Duodenal mucosa (tissue), 2 donors: ENCODE data around the gene KRTAP5-5.
A peak's percentile ranks its signal among the peaks of the same experiment; 100 is the strongest.
"Not testable (repeated sequence)": the region's sequence is repeated elsewhere in the genome, so short reads cannot be mapped to it uniquely, and the experiment has no call there.

Experiments
- H3K27ac ChIP-seq: one replicate; pipeline ENCODE4 v1.7.0; 2013; ENCODE audit warnings: low read depth, low read length
- H3K27me3 ChIP-seq, 2 donors: one replicate each; pipeline ENCODE4 v1.7.0; 2013; ENCODE audit warnings: low read length in 2 of 2, control low read depth in 1 of 2; ENCODE audit not compliant: insufficient read depth in 2 of 2, control insufficient read depth in 1 of 2
- H3K36me3 ChIP-seq, 2 donors: one replicate each; pipeline ENCODE4 v1.7.0; 2013; ENCODE audit warnings: low read length in 2 of 2, control low read depth in 1 of 2; ENCODE audit not compliant: insufficient read depth in 2 of 2, control insufficient read depth in 1 of 2
- H3K4me1 ChIP-seq, 2 donors: one replicate each; pipeline ENCODE4 v1.7.0; 2013; ENCODE audit warnings: low read length in 2 of 2, control low read depth in 1 of 2; ENCODE audit not compliant: insufficient read depth in 2 of 2, control insufficient read depth in 1 of 2
- H3K4me3 ChIP-seq, 2 donors: one replicate each; pipeline ENCODE4 v1.7.0; 2013; ENCODE audit warnings: low read length in 2 of 2, low read depth in 1 of 2
- H3K9ac ChIP-seq, 2 donors: one replicate each; pipeline ENCODE4 v1.7.0; 2013; ENCODE audit warnings: low read length in 2 of 2, low read depth in 1 of 2
- H3K9me3 ChIP-seq, 2 donors: one replicate each; pipeline ENCODE4 v1.7.0; 2013; ENCODE audit warnings: low read length in 2 of 2, control low read depth in 1 of 2; ENCODE audit not compliant: control insufficient read depth in 1 of 2

The KRTAP5-5 gene

GRCh38 chr11:1667906-1668305 lies 38.3 kb downstream of the KRTAP5-5 start:
- Histone ChIP-seq H3K27me3 (peaks cover 6 to 20% of the 10 kb centered on the region in 2 donors), H3K9me3 (no peaks in the 10 kb centered on the region), H3K27ac (no peak overlapping the region), H3K4me3 (no peak overlapping the region), H3K36me3 (no peaks in the 10 kb centered on the region), H3K4me1 (no peaks in the 10 kb centered on the region), H3K9ac (no peak overlapping the region)

- no peaks in the 10 kb centered on the region for H3K4me1 ChIP-seq
- H3K27me3 ChIP-seq, result peaks cover 6 to 21% of the 10 kb centered on the region in 2 donors
- H3K9ac ChIP-seq, result no peak overlapping the region
- no peak overlapping the region for H3K4me3 ChIP-seq
- no peak overlapping the region for H3K27ac ChIP-seq
- H3K9me3 ChIP-seq, result no peaks in the 10 kb centered on the region
- H3K36me3 ChIP-seq, result no peaks in the 10 kb centered on the region
Observed at GRCh38 chr11:1668911-1669473, 39.4 kb downstream of the KRTAP5-5 start.

GRCh38 chr11:1669546-1670218 lies 40.1 kb downstream of the KRTAP5-5 start:
- no peaks in the 10 kb centered on the region for H3K9me3 ChIP-seq
- no peaks in the 10 kb centered on the region for H3K4me1 ChIP-seq
- peaks cover 12 to 28% of the 10 kb centered on the region in 2 donors for H3K27me3 ChIP-seq
- H3K4me3 ChIP-seq, result no peak overlapping the region
- H3K36me3 ChIP-seq, result no peaks in the 10 kb centered on the region
- H3K27ac ChIP-seq, result no peak overlapping the region
- no peak overlapping the region for H3K9ac ChIP-seq

GRCh38 chr11:1670457-1670856 lies 40.9 kb downstream of the KRTAP5-5 start:
- not testable (repeated sequence) for H3K9ac ChIP-seq, H3K4me3 ChIP-seq, H3K9me3 ChIP-seq, H3K4me1 ChIP-seq, H3K27ac ChIP-seq, H3K36me3 ChIP-seq
- H3K27me3 ChIP-seq, result peaks cover 12 to 31% of the 10 kb centered on the region in 2 donors

- Histone ChIP-seq H3K4me1 (no peaks in the 10 kb centered on the region), H3K27me3 (peaks cover 17 to 33% of the 10 kb centered on the region in 2 donors), H3K4me3 (no peak overlapping the region), H3K9me3 (no peaks in the 10 kb centered on the region), H3K27ac (no peak overlapping the region), H3K36me3 (no peaks in the 10 kb centered on the region), H3K9ac (no peak overlapping the region)
Observed at GRCh38 chr11:1670905-1671371, 41.4 kb downstream of the KRTAP5-5 start.

DNA sequence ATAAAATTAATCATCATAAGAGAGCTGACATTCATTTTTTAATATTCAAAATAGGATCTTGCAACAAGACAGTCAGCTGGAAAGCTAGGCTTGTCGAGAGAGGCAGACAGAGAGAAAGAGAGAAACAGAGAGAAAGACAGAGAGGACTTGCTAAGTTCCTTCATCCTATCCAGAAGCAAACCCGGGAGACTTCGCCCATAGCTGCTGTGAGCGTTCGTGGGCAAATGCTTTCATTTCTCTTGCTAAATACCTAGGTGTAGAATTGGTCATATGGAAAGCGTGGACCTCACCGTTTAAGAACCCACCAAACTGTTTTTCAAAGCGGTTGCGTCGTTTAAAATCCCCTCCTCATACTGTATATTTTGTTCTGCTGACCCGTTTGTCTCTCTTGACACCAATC lies 42.1 kb downstream of the KRTAP5-5 start:
- H3K27ac ChIP-seq, result no peak overlapping the region
- peaks cover 18 to 35% of the 10 kb centered on the region in 2 donors for H3K27me3 ChIP-seq
- H3K4me1 ChIP-seq, result no peaks in the 10 kb centered on the region
- H3K9ac ChIP-seq, result no peak overlapping the region
- H3K4me3 ChIP-seq, result no peak overlapping the region
- no peaks in the 10 kb centered on the region for H3K36me3 ChIP-seq
- H3K9me3 ChIP-seq, result no peaks in the 10 kb centered on the region

GRCh38 chr11:1672613-1673350 lies 43.2 kb downstream of the KRTAP5-5 start:
- no peak overlapping the region for H3K9ac ChIP-seq
- H3K4me1 ChIP-seq, result no peaks in the 10 kb centered on the region
- H3K9me3 ChIP-seq, result no peaks in the 10 kb centered on the region
- H3K27me3 ChIP-seq, result peaks cover 17 to 36% of the 10 kb centered on the region in 2 donors
- no peak overlapping the region for H3K4me3 ChIP-seq
- no peak overlapping the region for H3K27ac ChIP-seq
- H3K36me3 ChIP-seq, result no peaks in the 10 kb centered on the region

- Histone ChIP-seq H3K9ac (no peak overlapping the region), H3K27ac (no peak overlapping the region), H3K9me3 (no peaks in the 10 kb centered on the region), H3K4me1 (no peaks in the 10 kb centered on the region), H3K36me3 (no peaks in the 10 kb centered on the region), H3K27me3 (peaks cover 12 to 30% of the 10 kb centered on the region in 2 donors), H3K4me3 (no peak overlapping the region)
Observed at GRCh38 chr11:1673446-1674172, 44.0 kb downstream of the KRTAP5-5 start.

GRCh38 chr11:1674173-1675131 lies 44.9 kb downstream of the KRTAP5-5 start:
- H3K9ac ChIP-seq, result no peak overlapping the region

More at GRCh38 chr11:1674173-1675131, 44.9 kb downstream of the KRTAP5-5 start:
- H3K27me3 ChIP-seq, result peaks cover 12 to 27% of the 10 kb centered on the region in 2 donors
- no peaks in the 10 kb centered on the region for H3K4me1 ChIP-seq
- no peaks in the 10 kb centered on the region for H3K9me3 ChIP-seq
- H3K27ac ChIP-seq, result peak overlapping the region; percentile 8
- H3K4me3 ChIP-seq, result no peak overlapping the region
- H3K36me3 ChIP-seq, result no peaks in the 10 kb centered on the region
